GM18526 (cell line): Measurements from ENCODE around the gene ATP6V1C2.

Experiments
- POLR2A ChIP-seq: IDR thresholded peaks from 3 replicates; pipeline ENCODE4 v1.6.1; 2011; ENCODE audit not compliant: insufficient read length; ENCODE audit errors: extremely low read depth

ATP6V1C2 gene

DNA sequence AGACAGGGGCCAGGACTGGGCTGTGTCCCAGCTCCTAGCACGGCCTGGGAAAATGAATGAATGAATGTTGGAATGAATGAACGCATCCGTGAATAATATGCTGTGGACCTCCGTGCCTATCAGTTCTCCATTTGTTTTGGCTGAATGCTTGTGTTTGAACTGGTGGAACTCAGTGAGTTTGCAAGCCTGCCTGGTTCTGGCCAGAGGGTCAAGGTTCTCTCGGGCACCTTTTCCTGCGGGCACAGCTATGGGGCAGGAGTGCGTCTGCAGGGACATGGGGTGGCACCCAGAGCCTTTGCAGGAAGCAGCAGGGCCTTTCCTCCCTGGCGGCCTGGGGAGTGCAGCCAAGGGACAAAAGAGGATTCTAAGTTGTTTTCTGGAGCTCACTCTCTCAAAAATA, 108.8 kb downstream of the ATP6V1C2 start:
- TF ChIP-seq POLR2A: no peak

DNA sequence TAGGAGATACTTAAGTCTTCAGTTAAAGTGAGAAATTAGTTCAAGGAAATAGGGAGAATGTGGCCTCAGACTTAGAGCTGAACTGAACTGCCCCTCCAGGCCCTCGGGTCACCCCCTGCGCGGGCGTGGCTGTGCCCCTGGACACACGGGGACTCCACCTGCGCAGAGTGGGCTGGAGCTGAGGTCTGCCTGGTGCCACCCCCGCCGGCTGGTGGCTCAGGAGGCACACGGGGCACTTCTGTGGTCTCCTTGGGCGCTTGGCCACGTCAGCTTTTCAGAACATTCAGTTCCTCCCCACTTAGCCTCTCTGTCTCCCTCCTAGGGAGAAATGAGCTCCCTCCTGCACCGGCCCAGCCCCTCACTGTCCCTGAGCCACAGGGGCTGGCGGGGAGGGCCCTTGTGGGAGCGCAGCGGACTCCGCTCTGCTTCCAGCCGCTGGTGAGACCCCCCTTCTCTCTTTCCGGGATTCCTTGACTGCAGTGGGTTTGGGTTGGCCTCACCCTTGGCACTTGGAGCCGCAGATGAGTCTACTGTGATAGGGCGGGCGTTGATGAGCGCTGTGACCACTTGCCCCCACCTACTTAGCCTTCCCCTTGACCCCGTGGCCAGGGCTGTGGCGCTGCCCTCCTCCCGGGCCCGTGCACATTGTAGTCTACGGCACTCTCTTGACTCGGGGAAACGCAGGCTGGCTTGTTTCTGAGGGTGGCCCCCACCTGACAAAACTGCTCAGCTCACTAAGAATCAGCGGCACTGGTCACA, 109.4 kb downstream of the ATP6V1C2 start:
- TF ChIP-seq POLR2A: no peak

DNA sequence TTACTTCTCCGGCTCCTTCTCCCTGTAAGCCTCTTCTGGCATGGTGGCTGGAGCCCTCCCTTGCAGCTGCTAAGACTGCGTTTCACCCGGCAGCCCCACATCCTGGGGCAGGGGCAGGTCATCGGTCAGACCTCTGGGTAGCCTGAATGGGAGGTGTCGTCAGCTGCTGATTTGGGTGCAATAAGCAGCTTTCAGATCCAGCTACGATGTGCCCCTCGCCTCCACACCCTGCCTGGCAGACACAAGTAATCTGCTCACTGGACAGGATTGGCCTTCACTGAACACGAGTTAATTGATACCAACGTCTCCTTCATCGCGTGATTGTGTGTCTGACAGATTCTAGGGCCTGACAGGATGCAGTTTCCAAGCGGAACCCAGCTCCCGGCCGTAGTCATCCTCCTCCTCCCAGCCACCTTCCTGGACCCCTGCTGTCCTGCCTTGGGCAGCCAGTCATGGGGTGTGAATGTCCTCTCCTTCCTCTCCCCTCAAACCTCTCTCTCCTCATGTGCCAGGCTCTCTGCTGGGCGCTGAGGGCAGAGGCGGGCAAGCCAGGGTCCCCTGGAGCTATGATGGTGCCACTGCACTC, 110.1 kb downstream of the ATP6V1C2 start:
- TF ChIP-seq POLR2A: no peak

DNA sequence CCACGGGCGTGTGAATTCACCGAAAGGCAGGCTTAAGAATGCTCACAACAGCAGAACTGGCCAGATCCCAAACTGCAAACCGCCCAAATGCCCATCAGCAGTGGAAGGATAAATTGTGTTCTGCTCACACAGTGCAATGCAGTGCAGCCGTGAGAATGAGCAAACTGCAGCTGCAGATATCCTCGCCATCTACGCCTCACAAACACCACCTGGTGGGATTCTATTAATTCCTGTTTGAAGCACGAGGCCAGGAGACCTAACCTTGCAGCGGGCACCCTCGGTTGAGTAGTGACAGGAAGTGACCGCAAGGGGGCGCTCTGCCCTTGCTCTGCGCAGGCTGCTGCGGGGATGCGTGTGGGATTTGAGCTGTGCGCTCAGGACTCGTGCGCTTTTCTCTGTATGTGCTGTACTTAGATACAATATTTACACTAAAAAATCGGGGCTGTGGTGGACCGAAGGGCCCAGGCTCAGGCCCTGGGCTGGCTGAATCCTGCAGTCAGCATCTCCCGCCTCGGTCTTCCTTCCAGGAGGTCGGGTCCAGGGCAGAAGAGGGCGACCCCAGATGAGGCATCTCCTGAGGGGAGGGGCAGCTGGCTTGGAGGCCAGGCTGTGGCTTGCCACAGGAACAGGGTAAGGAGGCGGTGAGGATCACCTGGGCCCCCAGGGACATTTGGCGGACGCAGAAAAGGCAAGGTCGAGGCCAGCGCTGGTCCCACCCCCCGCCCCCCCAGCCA, 110.9 kb downstream of the ATP6V1C2 start:
- TF ChIP-seq POLR2A: no peak

DNA sequence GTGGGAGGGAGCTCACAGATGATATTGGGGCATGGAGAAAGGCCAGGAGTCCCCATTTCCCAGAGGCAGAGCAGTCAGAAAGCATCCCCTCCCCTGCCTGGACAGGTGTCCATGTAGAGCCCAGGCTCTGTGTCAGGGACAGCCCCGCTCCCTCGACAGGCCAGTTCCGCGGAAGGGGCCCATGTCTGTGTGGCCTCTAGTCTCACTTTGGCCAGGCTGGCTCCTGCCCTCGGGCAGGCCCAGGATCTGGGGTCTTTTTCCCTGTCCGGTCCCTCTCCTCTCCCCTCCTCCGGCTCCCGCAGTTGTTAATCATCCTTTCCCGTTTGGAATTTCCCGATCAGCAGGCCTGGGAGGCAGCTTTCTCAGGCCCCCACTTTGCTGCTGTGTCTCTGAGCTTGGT, 111.6 kb downstream of the ATP6V1C2 start:
- no peak for TF ChIP-seq POLR2A

DNA sequence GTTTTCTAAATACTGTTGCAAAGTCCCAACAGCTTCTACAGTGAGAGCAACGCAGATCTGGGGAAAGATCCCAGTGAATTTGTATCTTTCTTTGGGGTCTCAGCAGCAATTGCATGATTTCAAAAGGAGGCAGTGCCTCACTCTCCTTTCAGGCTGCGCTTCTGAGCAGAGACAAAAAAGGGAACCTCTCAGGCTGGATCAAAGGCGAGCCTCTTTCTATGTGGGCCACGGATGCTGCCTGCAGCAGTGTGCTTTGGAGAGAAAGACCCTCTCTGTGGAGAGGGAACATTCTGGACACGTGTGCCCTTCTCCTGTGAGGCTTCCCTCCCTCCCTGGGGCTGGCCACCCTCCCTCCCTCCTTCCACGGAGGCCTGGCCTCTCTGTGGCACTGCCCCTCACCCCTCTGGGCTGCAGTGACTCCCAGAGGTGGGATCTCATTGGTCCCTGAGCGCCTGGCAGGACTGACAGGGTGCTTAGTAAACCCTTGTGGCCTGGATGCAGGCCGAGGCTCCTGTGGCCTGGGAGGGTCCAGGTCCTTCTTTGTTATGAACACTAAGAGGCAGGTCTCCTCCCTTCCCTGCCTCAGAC, 112.7 kb downstream of the ATP6V1C2 start:
- TF ChIP-seq POLR2A: no peak
